ENCODE results near the gene REPIN1.

GRCh38 chr7:150361807-150362621, 6.6 kb upstream of the REPIN1 start:
- no peak for TF ChIP-seq CTCF (IDR thresholded peaks at IDR 0.05; ENCODE audit: low read length)
- TF ChIP-seq EZH2 (IDR thresholded peaks at IDR 0.05; ENCODE audit: borderline replicate concordance, low read length), result no peak
